Bronchial epithelial cell (primary cell): ENCODE results near the gene GLS. TPM values are rescaled to one million over a fixed set of nuclear protein-coding genes. Genes with fewer than 3 reads are reported as not detected.
A peak's percentile ranks its signal among the peaks of the same experiment; 100 is the strongest.

Experiments used
- DNase-seq: peaks from one replicate; pipeline ENCODE4 v3.0.0-alpha.2; 2010; ENCODE audit warnings: low read depth
- FAIRE-seq: peaks from 2 replicates; lab custom pipeline; 2011; peaks lifted over from hg19 to GRCh38; lab: Jason Lieb, UNC
- H3K27me3 ChIP-seq: 2 replicates; pipeline ENCODE4 v1.5.1; 2011; ENCODE audit warnings: low read length; ENCODE audit not compliant: control insufficient read depth, insufficient read depth
- H3K36me3 ChIP-seq: 2 replicates; pipeline ENCODE4 v1.5.1; 2011; ENCODE audit warnings: low read length; ENCODE audit not compliant: control insufficient read depth, insufficient read depth
- H3K4me3 ChIP-seq: 2 replicates; pipeline ENCODE4 v1.5.1; 2011; ENCODE audit warnings: mild to moderate bottlenecking, low read depth, low read length, control low read depth
- CTCF ChIP-seq: IDR thresholded peaks from 2 replicates; pipeline ENCODE4 v1.5.1; 2011; ENCODE audit warnings: mild to moderate bottlenecking, moderate library complexity, low read length, control low read depth, inconsistent platforms; ENCODE audit not compliant: insufficient read depth, severe bottlenecking
- total RNA-seq: library from RNA; depleted of rRNA; stranded (reverse); fragments of >200 nt; gene quantifications from 2 replicates; pipeline ENCODE4 v1.2.1, GENCODE V29; 2014

GLS gene
- total RNA-seq, 1 donor from 2014 or later, result 103 TPM

DNA sequence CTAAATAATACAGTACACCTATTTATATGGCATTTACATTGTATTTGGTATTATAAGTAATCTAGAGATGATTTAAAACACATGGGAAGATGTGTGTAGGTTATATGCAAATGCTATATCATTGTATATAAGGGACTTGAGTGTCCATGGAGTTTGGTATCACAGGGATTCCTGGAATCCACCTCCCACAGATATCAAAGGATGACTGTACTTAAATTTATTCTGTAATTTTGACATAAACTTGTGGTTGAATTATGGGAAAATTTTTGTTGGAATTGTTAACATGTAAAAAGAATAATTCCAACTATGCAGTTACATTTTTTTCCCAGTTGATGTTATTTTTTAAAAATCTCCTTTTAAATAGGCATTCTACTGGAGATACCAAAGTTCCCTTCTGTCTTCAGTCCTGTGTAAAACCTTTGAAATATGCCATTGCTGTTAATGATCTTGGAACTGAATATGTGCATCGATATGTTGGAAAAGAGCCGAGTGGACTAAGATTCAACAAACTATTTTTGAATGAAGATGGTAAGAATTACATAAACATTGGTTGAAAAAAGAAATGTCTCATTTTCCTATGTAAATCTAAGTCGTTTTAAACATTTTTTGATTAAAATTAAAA is 24.1 kb downstream of the GLS start:
- Histone ChIP-seq H3K36me3 (peaks cover 4% of the 10 kb centered on the region), H3K4me3 (no peak overlapping the region), H3K27me3 (no peaks in the 10 kb centered on the region)
- no peak for TF ChIP-seq CTCF
- no peak for FAIRE-seq
- no peak for DNase-seq

DNA sequence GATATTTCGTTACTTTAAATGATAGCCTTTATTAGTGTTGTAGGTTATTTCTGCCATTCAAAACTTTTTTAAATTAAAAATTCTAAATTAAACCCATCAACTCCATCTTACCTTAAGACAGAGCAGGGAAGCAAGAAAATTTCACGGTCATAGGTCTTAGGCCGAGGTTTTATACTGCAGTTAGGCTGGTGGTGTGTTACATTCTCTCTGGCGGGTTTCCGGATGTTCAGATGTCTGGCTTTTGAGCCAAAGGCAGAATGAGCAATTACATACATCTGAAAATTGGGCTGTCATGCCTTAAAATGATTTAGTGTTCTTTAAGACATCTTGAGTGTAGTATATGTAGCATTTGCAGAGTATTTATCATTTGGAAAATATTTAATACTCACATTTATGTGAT is 27.9 kb downstream of the GLS start:
- no peak for FAIRE-seq
- TF ChIP-seq CTCF, result no peak
- Histone ChIP-seq H3K36me3 (peaks cover under 1% of the 10 kb centered on the region), H3K27me3 (no peaks in the 10 kb centered on the region), H3K4me3 (no peak overlapping the region)
- no peak for DNase-seq

DNA sequence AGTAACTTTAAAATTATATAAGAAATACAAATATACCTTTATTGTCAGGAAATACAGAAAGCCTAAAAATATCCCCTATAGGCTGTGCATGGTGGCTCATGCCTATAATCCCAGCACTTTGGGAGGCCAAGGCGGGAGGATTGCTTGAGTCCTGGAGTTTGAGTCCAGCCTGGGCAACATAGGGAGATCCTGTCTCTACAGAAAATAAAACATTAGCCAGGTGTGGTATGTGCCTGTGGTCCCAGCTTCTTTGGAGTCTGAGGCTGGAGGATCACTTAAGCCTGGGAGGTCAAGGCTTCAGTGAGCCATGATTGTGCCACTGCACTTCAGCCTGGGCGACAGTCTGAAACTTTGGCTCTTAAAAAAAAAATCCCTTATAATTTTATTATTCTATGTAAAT is 29.1 kb downstream of the GLS start:
- FAIRE-seq (no peak), DNase-seq (no peak)
- H3K36me3 ChIP-seq, result peaks cover 3% of the 10 kb centered on the region

DNA sequence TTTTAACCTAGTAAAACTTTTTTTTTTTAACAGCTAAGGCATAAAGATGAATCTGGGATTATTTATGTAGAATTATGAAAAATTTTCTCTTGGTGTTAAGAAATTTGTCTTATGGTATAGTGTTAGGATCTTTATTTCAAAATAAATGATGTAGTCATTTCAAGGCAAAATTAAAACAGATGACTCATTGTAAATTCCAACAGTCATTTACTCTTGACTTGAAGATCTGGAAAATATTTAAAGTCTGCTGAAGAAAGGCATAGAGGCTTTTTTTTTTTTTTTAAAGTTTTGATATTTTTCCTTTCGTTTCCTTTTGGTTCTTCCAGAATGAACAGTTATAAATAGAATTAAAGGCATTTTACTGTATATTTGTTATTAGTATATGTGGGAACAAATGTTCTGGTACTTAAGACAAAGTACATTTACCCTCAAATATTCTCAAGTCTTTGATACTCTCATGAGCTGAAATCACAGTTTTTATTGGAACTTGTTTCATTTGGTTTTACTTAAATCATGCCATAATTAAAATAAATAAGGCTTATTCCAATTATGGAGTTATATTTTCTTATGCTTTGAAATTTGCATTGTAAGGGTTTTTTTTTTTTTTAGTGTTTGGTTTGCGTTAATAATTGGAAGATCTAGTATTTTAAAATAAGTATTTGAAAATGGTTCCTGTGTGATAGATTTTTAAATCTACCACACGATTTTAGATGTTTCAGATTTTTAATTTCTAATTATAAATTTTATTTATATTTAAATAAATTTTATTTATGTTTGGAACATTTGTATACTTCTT is 29.9 kb downstream of the GLS start:
- DNase-seq (peak; percentile 62), FAIRE-seq (no peak)
- Histone ChIP-seq H3K4me3 (no peak overlapping the region), H3K27me3 (no peaks in the 10 kb centered on the region), H3K36me3 (peaks cover 3% of the 10 kb centered on the region)
- no peak for TF ChIP-seq CTCF

More for the DNA sequence above, 29.1 kb downstream of the GLS start:
- TF ChIP-seq CTCF, result no peak
- no peaks in the 10 kb centered on the region for H3K27me3 ChIP-seq
- H3K4me3 ChIP-seq, result no peak overlapping the region

DNA sequence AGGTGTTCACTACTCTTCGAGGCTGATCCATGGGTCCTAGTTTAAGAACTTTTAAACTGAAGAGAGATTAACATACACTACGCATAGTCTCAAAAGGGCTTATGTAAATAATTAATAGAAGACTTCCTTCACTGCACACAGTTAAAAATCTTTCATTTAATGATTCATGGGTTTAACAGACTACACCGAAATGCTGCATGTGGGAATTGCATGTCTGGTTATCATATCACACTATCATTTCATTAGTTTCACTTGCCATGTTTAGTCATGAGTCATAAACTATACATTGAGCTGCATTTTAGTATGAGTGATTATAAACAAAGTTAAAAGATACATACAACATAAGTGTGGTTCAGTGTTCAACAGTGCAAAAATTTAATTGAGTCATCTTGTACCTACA is 31.2 kb downstream of the GLS start:
- TF ChIP-seq CTCF, result no peak
- DNase-seq (peak; percentile 63), FAIRE-seq (no peak)
- no peak overlapping the region for H3K4me3 ChIP-seq
- H3K27me3 ChIP-seq, result no peaks in the 10 kb centered on the region
- peaks cover 3% of the 10 kb centered on the region for H3K36me3 ChIP-seq
